Karpas-422 (cell line): ENCODE results near the gene PRKCH. TPM values are rescaled to one million over a fixed set of nuclear protein-coding genes. Genes with fewer than 3 reads are reported as not detected.
A peak's percentile ranks its signal among the peaks of the same experiment; 100 is the strongest.
"Not testable (repeated sequence)": the region's sequence is repeated elsewhere in the genome, so short reads cannot be mapped to it uniquely, and the experiment has no call there.

Experiments used
- DNase-seq: peaks from one replicate; pipeline ENCODE4 v3.0.0-alpha.2; 2015
- H2AFZ ChIP-seq: fragments of 200-600 bp; sonication (generic); 2 replicates; pipeline ENCODE4 v1.6.1; 2014; ENCODE audit warnings: antibody characterized with exemption, low read length, mixed read lengths
- H3K27ac ChIP-seq: fragments of 200-600 bp; sonication (generic); 2 replicates; pipeline ENCODE4 v1.5.1; 2014; ENCODE audit warnings: mild to moderate bottlenecking, low read length, moderate library complexity
- H3K27me3 ChIP-seq: fragments of 200-600 bp; sonication (generic); 2 replicates; pipeline ENCODE4 v1.6.1; 2014; ENCODE audit warnings: low read length, mixed read lengths
- H3K36me3 ChIP-seq: fragments of 200-600 bp; sonication (generic); 2 replicates; pipeline ENCODE4 v1.6.1; 2014; ENCODE audit warnings: low read length, mixed read lengths; ENCODE audit not compliant: insufficient read depth
- H3K4me1 ChIP-seq: fragments of 200-600 bp; sonication (generic); 2 replicates; pipeline ENCODE4 v1.6.1; 2014; ENCODE audit warnings: mild to moderate bottlenecking, low read length, mixed read lengths
- H3K4me2 ChIP-seq: fragments of 200-600 bp; sonication (generic); 2 replicates; pipeline ENCODE4 v1.6.1; 2014; ENCODE audit warnings: low read length, low read depth, mild to moderate bottlenecking; ENCODE audit not compliant: poor library complexity, severe bottlenecking
- H3K4me3 ChIP-seq: fragments of 200-600 bp; sonication (generic); 2 replicates; pipeline ENCODE4 v1.5.1; 2014; ENCODE audit warnings: mild to moderate bottlenecking, antibody characterized with exemption, low read length, mixed read lengths
- H3K79me2 ChIP-seq: fragments of 200-600 bp; sonication (generic); 2 replicates; pipeline ENCODE4 v1.6.1; 2014; ENCODE audit warnings: mild to moderate bottlenecking, low read length, mixed read lengths
- H3K9ac ChIP-seq: fragments of 200-600 bp; sonication (generic); 2 replicates; pipeline ENCODE4 v1.6.0; 2014; ENCODE audit warnings: low read length
- H3K9me2 ChIP-seq: fragments of 200-600 bp; sonication (generic), shearing (Covaris generic); replicated peaks from 2 replicates; pipeline ENCODE4 v1.6.0; 2014; ENCODE audit warnings: mild to moderate bottlenecking, low read length, moderate library complexity; ENCODE audit not compliant: insufficient read depth
- H3K9me3 ChIP-seq: fragments of 300-700, 200-600 bp; sonication (generic); 2 replicates; pipeline ENCODE4 v1.6.1; 2014; ENCODE audit warnings: low read length, mixed read lengths
- H4K20me1 ChIP-seq: fragments of 200-600 bp; sonication (generic); 2 replicates; pipeline ENCODE4 v1.6.1; 2014; ENCODE audit warnings: mild to moderate bottlenecking, antibody characterized with exemption, low read length, low read depth; ENCODE audit not compliant: insufficient read depth
- total RNA-seq: library from RNA; depleted of rRNA; stranded (reverse); fragments of >200 nt; shearing (Covaris generic); gene quantifications from 2 replicates; pipeline ENCODE4 v1.2.3, GENCODE V29; 2014; ENCODE audit warnings: low replicate concordance

The PRKCH gene
- total RNA-seq, 1 experiment from 2014 or later = 7.0 TPM

- not testable (repeated sequence) for DNase-seq, H4K20me1 ChIP-seq, H3K4me3 ChIP-seq, H3K27me3 ChIP-seq, H3K79me2 ChIP-seq, H3K36me3 ChIP-seq, H3K4me2 ChIP-seq, H3K9me3 ChIP-seq, H3K9me2 ChIP-seq, H2AFZ ChIP-seq, H3K9ac ChIP-seq, H3K27ac ChIP-seq
- peaks cover 24% of the 10 kb centered on the region for H3K4me1 ChIP-seq
These were observed 143.4 kb downstream of the PRKCH start for GRCh38 chr14:61464539-61465320.

- H3K9me3 ChIP-seq = no peaks in the 10 kb centered on the region
- H2AFZ ChIP-seq = no peak overlapping the region
- no peaks in the 10 kb centered on the region for H3K79me2 ChIP-seq
- no peaks in the 10 kb centered on the region for H3K27me3 ChIP-seq
- peaks cover 40% of the 10 kb centered on the region for H3K4me1 ChIP-seq
- no peak overlapping the region for H3K27ac ChIP-seq
- H3K9me2 ChIP-seq = no peaks in the 10 kb centered on the region
- H3K4me3 ChIP-seq = no peak overlapping the region
- H3K36me3 ChIP-seq = no peaks in the 10 kb centered on the region
- no peak for DNase-seq
- no peak overlapping the region for H3K4me2 ChIP-seq
- no peaks in the 10 kb centered on the region for H4K20me1 ChIP-seq
- no peak overlapping the region for H3K9ac ChIP-seq
These were observed 145.0 kb downstream of the PRKCH start for GRCh38 chr14:61466249-61466904.

GRCh38 chr14:61466905-61467280, 145.5 kb downstream of the PRKCH start:
- Histone ChIP-seq H3K79me2 (no peaks in the 10 kb centered on the region), H4K20me1 (no peaks in the 10 kb centered on the region), H3K27ac (no peak overlapping the region), H3K9ac (no peak overlapping the region), H3K9me2 (no peaks in the 10 kb centered on the region), H2AFZ (no peak overlapping the region), H3K36me3 (no peaks in the 10 kb centered on the region), H3K4me2 (no peak overlapping the region), H3K27me3 (no peaks in the 10 kb centered on the region), H3K4me3 (no peak overlapping the region), H3K4me1 (peaks cover 41% of the 10 kb centered on the region), H3K9me3 (no peaks in the 10 kb centered on the region)
- no peak for DNase-seq

- no peak overlapping the region for H2AFZ ChIP-seq
- H3K4me3 ChIP-seq = no peak overlapping the region
- H3K4me2 ChIP-seq = no peak overlapping the region
- H3K9me2 ChIP-seq = no peaks in the 10 kb centered on the region
- H3K36me3 ChIP-seq = no peaks in the 10 kb centered on the region
- H3K27ac ChIP-seq = no peak overlapping the region
- H3K79me2 ChIP-seq = no peaks in the 10 kb centered on the region
- H4K20me1 ChIP-seq = no peaks in the 10 kb centered on the region
- no peak for DNase-seq
- H3K9ac ChIP-seq = no peak overlapping the region
- H3K27me3 ChIP-seq = no peaks in the 10 kb centered on the region
- H3K4me1 ChIP-seq = peaks cover 41% of the 10 kb centered on the region
- H3K9me3 ChIP-seq = no peaks in the 10 kb centered on the region
These were observed 145.9 kb downstream of the PRKCH start for GRCh38 chr14:61467296-61467695.

GRCh38 chr14:61468063-61468825, 146.9 kb downstream of the PRKCH start:
- H3K79me2 ChIP-seq = no peaks in the 10 kb centered on the region
- H3K4me2 ChIP-seq = no peak overlapping the region
- H3K9ac ChIP-seq = no peak overlapping the region
- peaks cover 41% of the 10 kb centered on the region for H3K4me1 ChIP-seq
- no peaks in the 10 kb centered on the region for H3K27me3 ChIP-seq
- no peak for DNase-seq
- H4K20me1 ChIP-seq = no peaks in the 10 kb centered on the region
- no peak overlapping the region for H3K27ac ChIP-seq
- no peak overlapping the region for H2AFZ ChIP-seq
- no peaks in the 10 kb centered on the region for H3K36me3 ChIP-seq
- H3K4me3 ChIP-seq = no peak overlapping the region
- no peaks in the 10 kb centered on the region for H3K9me3 ChIP-seq
- no peaks in the 10 kb centered on the region for H3K9me2 ChIP-seq

GRCh38 chr14:61469781-61470180, 148.4 kb downstream of the PRKCH start:
- Histone ChIP-seq H3K9me3 (no peaks in the 10 kb centered on the region), H3K9me2 (no peaks in the 10 kb centered on the region), H3K4me1 (peaks cover 48% of the 10 kb centered on the region), H3K36me3 (no peaks in the 10 kb centered on the region), H3K27ac (no peak overlapping the region), H3K4me2 (peak overlapping the region; percentile 87), H3K79me2 (no peaks in the 10 kb centered on the region), H4K20me1 (no peaks in the 10 kb centered on the region), H3K9ac (no peak overlapping the region), H3K27me3 (no peaks in the 10 kb centered on the region), H3K4me3 (no peak overlapping the region), H2AFZ (no peak overlapping the region)
- DNase-seq = no peak

- no peaks in the 10 kb centered on the region for H3K27me3 ChIP-seq
- peak overlapping the region; percentile 72 for H3K9ac ChIP-seq
- no peaks in the 10 kb centered on the region for H3K79me2 ChIP-seq
- H3K4me1 ChIP-seq = peaks cover 53% of the 10 kb centered on the region
- H4K20me1 ChIP-seq = no peaks in the 10 kb centered on the region
- no peaks in the 10 kb centered on the region for H3K36me3 ChIP-seq
- DNase-seq = peak; percentile 63
- H3K27ac ChIP-seq = peak overlapping the region; percentile 92
- H3K4me3 ChIP-seq = peak overlapping the region; percentile 66
- H2AFZ ChIP-seq = peak overlapping the region; percentile 18; the same call in 1 of the 2 replicates
- no peaks in the 10 kb centered on the region for H3K9me2 ChIP-seq
- H3K9me3 ChIP-seq = no peaks in the 10 kb centered on the region
- H3K4me2 ChIP-seq = peak overlapping the region; percentile 87
These were observed 149.0 kb downstream of the PRKCH start for GRCh38 chr14:61470261-61470960.

- Histone ChIP-seq H3K9me3 (no peaks in the 10 kb centered on the region), H3K36me3 (no peaks in the 10 kb centered on the region), H3K79me2 (no peaks in the 10 kb centered on the region), H3K27ac (peak overlapping the region; percentile 92), H3K4me3 (peak overlapping the region; percentile 66), H3K27me3 (no peaks in the 10 kb centered on the region), H3K4me2 (peak overlapping the region; percentile 87), H4K20me1 (no peaks in the 10 kb centered on the region), H3K9me2 (no peaks in the 10 kb centered on the region), H3K9ac (peak overlapping the region; percentile 72), H2AFZ (peak overlapping the region; percentile 18; the same call in 1 of the 2 replicates), H3K4me1 (peaks cover 53% of the 10 kb centered on the region)
- DNase-seq = peak; percentile 60
These were observed 149.5 kb downstream of the PRKCH start for GRCh38 chr14:61470961-61471293.
